ENCODE data around the gene C2CD3. TPM values are rescaled to one million over a fixed set of nuclear protein-coding genes. Genes with fewer than 3 reads are reported as not detected.

C2CD3 gene
- total RNA-seq, 1 experiment from 2014 or later: 22.0 TPM

DNA sequence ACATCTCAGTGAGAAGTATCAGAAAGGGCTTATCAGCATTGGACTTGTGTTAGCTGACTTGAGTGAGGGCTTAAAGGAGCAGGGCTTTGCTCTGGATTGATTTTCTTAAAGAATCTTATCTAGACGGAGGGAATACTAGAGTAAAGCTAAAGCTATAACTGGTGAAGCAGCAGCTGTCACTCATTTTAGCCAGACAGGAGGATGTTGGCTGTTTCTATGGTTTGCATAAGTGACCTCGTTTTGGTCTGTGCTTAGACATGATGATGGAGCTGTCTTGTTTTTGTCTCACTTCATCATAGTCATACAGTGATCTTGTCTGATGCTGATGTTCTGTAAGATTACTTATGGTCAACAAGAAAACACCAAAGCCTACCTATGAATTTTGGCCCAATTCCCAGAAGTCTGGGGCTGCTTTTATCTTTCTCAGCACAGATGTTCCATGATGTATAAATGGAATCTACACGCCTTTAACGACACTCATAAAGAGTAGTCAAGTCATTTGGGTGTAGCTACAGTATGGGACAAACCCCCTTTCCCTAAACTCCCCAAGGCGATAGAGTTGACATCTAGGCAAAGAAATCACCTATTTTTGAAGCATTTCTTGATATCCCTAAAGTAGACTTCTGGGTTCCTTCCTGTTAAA lies 84.4 kb downstream of the C2CD3 start:
- Histone ChIP-seq H4K91ac (ENCODE audit: insufficient read length, low read depth, low read length) (no peak overlapping the region), H4K5ac (ENCODE audit: insufficient read length, low read depth, low read length) (no peak overlapping the region), H2BK120ac (ENCODE audit: low read depth, low read length, poor library complexity, severe bottlenecking) (no peak overlapping the region), H3K23ac (ENCODE audit: insufficient read length, low read depth, low read length) (no peak overlapping the region), H3K9ac (ENCODE audit: extremely low read depth, insufficient read length, low read length) (no peak overlapping the region), H2AK5ac (ENCODE audit: insufficient read length, low read length) (no peak overlapping the region), H3T11ph (ENCODE audit: low read length) (no peak overlapping the region), H3K18ac (ENCODE audit: insufficient read length, low read depth, low read length) (no peak overlapping the region), H2BK5ac (ENCODE audit: insufficient read length, low read length) (no peak overlapping the region), H4K8ac (replicated peaks; ENCODE audit: insufficient read length, low read depth, low read length) (no peak overlapping the region), H2AFZ (ENCODE audit: low read length) (no peak overlapping the region), H3K23me2 (ENCODE audit: insufficient read length, low read depth, low read length, poor library complexity, severe bottlenecking) (no peaks in the 10 kb centered on the region), H3K14ac (ENCODE audit: insufficient read depth, low read length) (no peak overlapping the region), H3K79me2 (ENCODE audit: insufficient read depth, low read length) (no peaks in the 10 kb centered on the region), H3K4ac (ENCODE audit: low read depth, low read length) (no peak overlapping the region), H4K20me1 (ENCODE audit: control insufficient read depth, insufficient read depth, insufficient read length) (no peaks in the 10 kb centered on the region), H3K27ac (ENCODE audit: insufficient read length, low read depth, low read length) (no peak overlapping the region), H3K4me2 (ENCODE audit: insufficient read depth, insufficient read length, low read length) (no peak overlapping the region), H2BK20ac (ENCODE audit: low read depth, low read length, poor library complexity, severe bottlenecking) (no peak overlapping the region), H3K4me1 (ENCODE audit: insufficient read depth, low read length) (no peaks in the 10 kb centered on the region), H2BK12ac (ENCODE audit: insufficient read length, low read depth, low read length) (no peak overlapping the region), H3K79me1 (ENCODE audit: insufficient read depth, low read depth, low read length, poor library complexity, severe bottlenecking) (no peaks in the 10 kb centered on the region), H3K9me3 (ENCODE audit: control insufficient read depth, low read depth, low read length) (no peaks in the 10 kb centered on the region), H2BK15ac (ENCODE audit: low read depth, low read length) (no peak overlapping the region), H3K27me3 (ENCODE audit: insufficient read depth, low read length) (no peaks in the 10 kb centered on the region), H3K56ac (ENCODE audit: insufficient read length, low read depth, low read length) (no peak overlapping the region)
- Mint-ChIP-seq H3K4me1 (no peaks in the 10 kb centered on the region), H3K27ac (no peak overlapping the region), H3K4me3 (no peak overlapping the region), H3K36me3 (ENCODE audit: insufficient read depth in 1 of 3, low read depth in 3 of 3) (peaks cover 18 to 43% (median 29%) of the 10 kb centered on the region in 3 experiments), H3K9me3 (peaks cover 0 to 4% of the 10 kb centered on the region in 2 experiments; a peak in 1 of 5 replicates), H3K27me3 (ENCODE audit: low read depth) (no peaks in the 10 kb centered on the region)
- no peak for DNase-seq
- TF ChIP-seq, protein P1, sequence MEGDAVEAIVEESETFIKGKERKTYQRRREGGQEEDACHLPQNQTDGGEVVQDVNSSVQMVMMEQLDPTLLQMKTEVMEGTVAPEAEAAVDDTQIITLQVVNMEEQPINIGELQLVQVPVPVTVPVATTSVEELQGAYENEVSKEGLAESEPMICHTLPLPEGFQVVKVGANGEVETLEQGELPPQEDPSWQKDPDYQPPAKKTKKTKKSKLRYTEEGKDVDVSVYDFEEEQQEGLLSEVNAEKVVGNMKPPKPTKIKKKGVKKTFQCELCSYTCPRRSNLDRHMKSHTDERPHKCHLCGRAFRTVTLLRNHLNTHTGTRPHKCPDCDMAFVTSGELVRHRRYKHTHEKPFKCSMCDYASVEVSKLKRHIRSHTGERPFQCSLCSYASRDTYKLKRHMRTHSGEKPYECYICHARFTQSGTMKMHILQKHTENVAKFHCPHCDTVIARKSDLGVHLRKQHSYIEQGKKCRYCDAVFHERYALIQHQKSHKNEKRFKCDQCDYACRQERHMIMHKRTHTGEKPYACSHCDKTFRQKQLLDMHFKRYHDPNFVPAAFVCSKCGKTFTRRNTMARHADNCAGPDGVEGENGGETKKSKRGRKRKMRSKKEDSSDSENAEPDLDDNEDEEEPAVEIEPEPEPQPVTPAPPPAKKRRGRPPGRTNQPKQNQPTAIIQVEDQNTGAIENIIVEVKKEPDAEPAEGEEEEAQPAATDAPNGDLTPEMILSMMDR (conservative IDR thresholded peaks at IDR 0.05): no peak
- WGBS (ENCODE audit: extremely low coverage, insufficient read length, low lambda C conversion rate): no CpG with 5 or more reads among the region's 5 CpGs

Data from H9 (cell line).